Liver (tissue), 9 donors: ENCODE data around the gene CST7. TPM values are rescaled to one million over a fixed set of nuclear protein-coding genes. Genes with fewer than 3 reads are reported as not detected.

Experiments
- DNase-seq: peaks from one replicate; pipeline ENCODE4 v3.0.0-alpha.2; 2017; ENCODE audit warnings: low spot score
- H3K27ac ChIP-seq, 2 donors: one replicate each; pipeline ENCODE4 v1.7.0; 2013; ENCODE audit warnings: inconsistent platforms in 2 of 2, low read length in 2 of 2, control low read depth in 1 of 2, low read depth in 1 of 2, mild to moderate bottlenecking in 1 of 2
- H3K27me3 ChIP-seq, 4 donors: one replicate each; pipeline versions ENCODE4 v1.6.1 to v1.7.0; 2013; ENCODE audit warnings: low read length in 3 of 4, inconsistent platforms in 1 of 4, mild to moderate bottlenecking in 1 of 4, moderate library complexity in 1 of 4; ENCODE audit not compliant: control insufficient read depth in 4 of 4, insufficient read depth in 4 of 4
- H3K36me3 ChIP-seq, 4 donors: one replicate each; pipeline versions ENCODE4 v1.6.1 to v1.7.0; 2013; ENCODE audit warnings: low read length in 3 of 4, mild to moderate bottlenecking in 3 of 4, low read depth in 1 of 4, moderate library complexity in 1 of 4; ENCODE audit not compliant: control insufficient read depth in 4 of 4, insufficient read depth in 3 of 4
- H3K4me1 ChIP-seq, 4 donors: one replicate each; pipeline versions ENCODE4 v1.6.1 to v1.7.0; 2013; ENCODE audit warnings: low read length in 3 of 4, mild to moderate bottlenecking in 3 of 4, moderate library complexity in 1 of 4; ENCODE audit not compliant: control insufficient read depth in 4 of 4, insufficient read depth in 4 of 4
- H3K4me3 ChIP-seq, 3 donors: one replicate each; pipeline versions ENCODE4 v1.6.1 to v1.7.0; 2013; ENCODE audit warnings: low read length in 3 of 3, control low read depth in 1 of 3, low read depth in 1 of 3, mild to moderate bottlenecking in 1 of 3
- H3K9ac ChIP-seq, 2 donors: one replicate each; pipeline ENCODE4 v1.7.0; 2013; ENCODE audit warnings: low read length in 2 of 2, mild to moderate bottlenecking in 2 of 2, moderate library complexity in 2 of 2, control low read depth in 1 of 2, low read depth in 1 of 2
- H3K9me3 ChIP-seq, 4 donors: one replicate each; pipeline versions ENCODE4 v1.6.1 to v1.7.0; 2013; ENCODE audit warnings: low read length in 3 of 4; ENCODE audit not compliant: control insufficient read depth in 4 of 4
- EGR1 ChIP-seq, 2 donors: IDR thresholded peaks; 2 replicates each; pipeline ENCODE4 v1.6.1; 2016 to 2018; ENCODE audit warnings: antibody characterized with exemption in 2 of 2, low read depth in 2 of 2
- FOXA1 ChIP-seq: IDR thresholded peaks from 2 replicates; pipeline ENCODE4 v1.6.1; 2016; ENCODE audit warnings: antibody characterized with exemption
- FOXA2 ChIP-seq: IDR thresholded peaks from 2 replicates; pipeline ENCODE4 v1.6.1; 2016; ENCODE audit warnings: antibody characterized with exemption
- GABPA ChIP-seq, 2 donors: IDR thresholded peaks in 1 of 2; conservative IDR thresholded peaks in 1 of 2; 2 replicates each; pipeline ENCODE4 v1.6.1; 2016; ENCODE audit warnings: antibody characterized with exemption in 2 of 2, mild to moderate bottlenecking in 1 of 2, moderate library complexity in 1 of 2
- HNF4A ChIP-seq, 2 donors: conservative IDR thresholded peaks; 2 replicates each; pipeline ENCODE4 v1.6.1; 2016; ENCODE audit warnings: antibody characterized with exemption in 2 of 2, mild to moderate bottlenecking in 2 of 2
- HNF4G ChIP-seq: IDR thresholded peaks from 2 replicates; pipeline ENCODE4 v1.6.1; 2016; ENCODE audit warnings: antibody characterized with exemption
- JUND ChIP-seq, 2 donors: IDR thresholded peaks; 2 replicates each; pipeline ENCODE4 v1.6.1; 2016; ENCODE audit warnings: antibody characterized with exemption in 2 of 2
- NR2F2 ChIP-seq: IDR thresholded peaks from 2 replicates; pipeline ENCODE4 v1.6.1; 2016; ENCODE audit warnings: antibody characterized with exemption
- RAD21 ChIP-seq, 2 donors: IDR thresholded peaks; 2 replicates each; pipeline ENCODE4 v1.6.1; 2016; ENCODE audit warnings: antibody characterized with exemption in 2 of 2, mild to moderate bottlenecking in 2 of 2
- RXRA ChIP-seq, 2 donors: IDR thresholded peaks; 2 replicates each; pipeline ENCODE4 v1.6.1; 2017 to 2018; ENCODE audit warnings: antibody characterized with exemption in 2 of 2, mild to moderate bottlenecking in 1 of 2
- SP1 ChIP-seq: IDR thresholded peaks from 2 replicates; pipeline ENCODE4 v1.6.1; 2018; ENCODE audit warnings: antibody characterized with exemption, mild to moderate bottlenecking
- TAF1 ChIP-seq: conservative IDR thresholded peaks from 2 replicates; pipeline ENCODE4 v1.6.1; 2016; ENCODE audit warnings: antibody characterized with exemption, mild to moderate bottlenecking
- YY1 ChIP-seq: IDR thresholded peaks from 2 replicates; pipeline ENCODE4 v1.6.1; 2016; ENCODE audit warnings: antibody characterized with exemption, mild to moderate bottlenecking
- WGBS: extraction: QIAGEN DNeasy Blood & Tissue Kit; methylation state at CpG from one replicate; pipeline ENCODE4 v1.1.7; 2013; 5-methylcytosine and 5-hydroxymethylcytosine counted together
- polyA plus RNA-seq, 2 donors: library from polyadenylated mRNA; stranded (reverse) in 1 of 2; unstranded in 1 of 2; fragments of 200-250 nt in 1 of 2; fragments of >200 nt in 1 of 2; fragmentation: Nextera tagmentation in 1 of 2; extraction: Ambion mirVana in 1 of 2; gene quantifications; one replicate each; pipeline versions ENCODE4 v1.2.1 to v1.2.3, GENCODE V29; 2013 to 2015
- total RNA-seq, 2 donors: library from RNA; depleted of rRNA; stranded (reverse); fragments of >200 nt; gene quantifications; one replicate each; pipeline ENCODE4 v1.2.3, GENCODE V29; 2014
- TF ChIP-seq, protein P1 (sequence below): IDR thresholded peaks from 2 replicates; pipeline ENCODE4 v1.6.1; 2016; ENCODE audit warnings: antibody characterized with exemption
- TF ChIP-seq, protein P2 (sequence below): IDR thresholded peaks from 2 replicates; pipeline ENCODE4 v1.6.1; 2016; ENCODE audit warnings: antibody characterized with exemption, mild to moderate bottlenecking
- TF ChIP-seq, protein P3 (sequence below): fragments of 150-350 bp; IDR thresholded peaks from 2 replicates; pipeline ENCODE4 v1.5.1; 2017; ENCODE audit warnings: improper control_type of control experiment, low read depth, low read length; ENCODE audit not compliant: missing input control
- TF ChIP-seq, protein P4 (sequence below): IDR thresholded peaks from 2 replicates; pipeline ENCODE4 v1.6.1; 2016; ENCODE audit warnings: antibody characterized with exemption
- TF ChIP-seq, protein P5 (sequence below): IDR thresholded peaks from 2 replicates; pipeline ENCODE4 v1.6.1; 2016; ENCODE audit warnings: antibody characterized with exemption
- donor health status: healthy.
- donor health status: healthy.
- donor health status: healthy.
- donor health status: healthy.
- donor health status: healthy.

Gene CST7
- total and polyA plus RNA-seq, 4 donors, result 1.5 to 15.1 (median 2.7) TPM

DNA sequence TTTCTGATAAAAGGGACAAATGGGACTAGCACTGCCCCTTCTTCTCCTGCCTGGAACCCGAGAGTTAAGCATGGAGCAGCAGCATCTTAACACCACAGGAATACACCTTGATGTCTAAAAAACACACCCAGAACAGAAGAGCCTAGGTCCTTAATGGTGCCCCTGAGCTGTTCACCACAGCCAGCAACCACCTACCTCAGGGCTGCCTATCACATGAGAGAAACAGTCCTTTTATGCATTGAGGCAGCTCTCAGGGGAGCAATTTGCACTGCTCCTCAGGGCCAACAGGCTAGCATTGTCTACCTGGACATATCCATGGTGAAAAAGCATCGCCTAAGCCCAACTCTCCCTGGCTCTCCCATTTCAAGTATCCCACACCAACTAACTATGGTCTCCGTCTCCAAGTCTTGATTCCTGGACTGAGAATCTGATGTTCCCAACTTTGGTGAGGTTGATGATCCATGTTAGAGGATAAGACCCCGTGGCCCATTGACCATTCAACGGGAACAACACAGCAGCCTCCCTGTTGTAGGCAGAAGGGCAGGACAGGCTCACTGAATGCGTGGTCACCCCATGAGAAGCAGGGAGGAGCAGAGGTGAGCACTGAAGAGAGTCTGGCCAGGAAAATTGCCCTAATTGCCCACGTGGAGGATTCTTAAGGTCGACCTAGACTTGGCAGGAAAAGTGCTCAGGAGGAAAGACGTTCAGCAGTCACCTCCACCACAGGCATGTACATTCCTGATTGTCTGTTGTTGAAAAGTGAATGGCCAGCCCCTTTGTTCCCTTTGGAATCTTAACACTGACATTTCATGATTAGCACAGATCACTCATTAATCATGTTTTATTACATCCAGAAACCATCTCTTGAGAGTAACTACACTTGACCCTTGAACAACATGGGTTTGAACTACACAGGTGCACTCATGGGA, 47.6 kb downstream of the CST7 start:
- no peak for DNase-seq
- WGBS, result 76% methylated on average over 9 of the region's 9 CpGs

DNA sequence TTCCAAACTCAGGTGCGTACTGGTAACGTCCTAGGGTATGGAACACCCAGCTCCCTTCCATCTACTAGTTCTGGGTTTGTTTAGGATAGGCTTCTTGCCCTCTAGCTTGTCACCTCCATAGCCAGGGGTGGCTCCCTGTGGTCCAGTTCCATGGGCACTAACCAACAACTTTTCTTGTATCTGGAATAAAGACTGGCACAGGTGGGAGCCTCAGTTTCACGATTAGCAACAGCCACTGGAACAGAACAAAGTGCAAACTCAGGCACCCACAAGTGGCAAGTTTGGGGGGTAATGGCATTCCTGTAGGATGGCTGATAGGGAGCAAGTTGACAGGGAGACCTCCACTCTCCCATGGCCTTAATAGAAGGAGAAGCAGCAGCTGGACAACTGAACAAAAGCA, 49.1 kb downstream of the CST7 start:
- Histone ChIP-seq H3K27me3 (no peaks in the 10 kb centered on the region), H3K4me1 (peaks cover 0 to 21% (median 15%) of the 10 kb centered on the region in 4 donors), H3K9me3 (no peaks in the 10 kb centered on the region), H3K36me3 (no peaks in the 10 kb centered on the region), H3K4me3 (no peak overlapping the region), H3K9ac (no peak overlapping the region), H3K27ac (no peak overlapping the region)
- DNase-seq, result no peak
- 51% methylated on average over 3 of the region's 3 CpGs for WGBS
- TF ChIP-seq YY1, result no peak
- no peak for TF ChIP-seq FOXA1
- TF ChIP-seq, protein P1, sequence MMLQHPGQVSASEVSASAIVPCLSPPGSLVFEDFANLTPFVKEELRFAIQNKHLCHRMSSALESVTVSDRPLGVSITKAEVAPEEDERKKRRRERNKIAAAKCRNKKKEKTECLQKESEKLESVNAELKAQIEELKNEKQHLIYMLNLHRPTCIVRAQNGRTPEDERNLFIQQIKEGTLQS, result no peak
- TF ChIP-seq, protein P2, sequence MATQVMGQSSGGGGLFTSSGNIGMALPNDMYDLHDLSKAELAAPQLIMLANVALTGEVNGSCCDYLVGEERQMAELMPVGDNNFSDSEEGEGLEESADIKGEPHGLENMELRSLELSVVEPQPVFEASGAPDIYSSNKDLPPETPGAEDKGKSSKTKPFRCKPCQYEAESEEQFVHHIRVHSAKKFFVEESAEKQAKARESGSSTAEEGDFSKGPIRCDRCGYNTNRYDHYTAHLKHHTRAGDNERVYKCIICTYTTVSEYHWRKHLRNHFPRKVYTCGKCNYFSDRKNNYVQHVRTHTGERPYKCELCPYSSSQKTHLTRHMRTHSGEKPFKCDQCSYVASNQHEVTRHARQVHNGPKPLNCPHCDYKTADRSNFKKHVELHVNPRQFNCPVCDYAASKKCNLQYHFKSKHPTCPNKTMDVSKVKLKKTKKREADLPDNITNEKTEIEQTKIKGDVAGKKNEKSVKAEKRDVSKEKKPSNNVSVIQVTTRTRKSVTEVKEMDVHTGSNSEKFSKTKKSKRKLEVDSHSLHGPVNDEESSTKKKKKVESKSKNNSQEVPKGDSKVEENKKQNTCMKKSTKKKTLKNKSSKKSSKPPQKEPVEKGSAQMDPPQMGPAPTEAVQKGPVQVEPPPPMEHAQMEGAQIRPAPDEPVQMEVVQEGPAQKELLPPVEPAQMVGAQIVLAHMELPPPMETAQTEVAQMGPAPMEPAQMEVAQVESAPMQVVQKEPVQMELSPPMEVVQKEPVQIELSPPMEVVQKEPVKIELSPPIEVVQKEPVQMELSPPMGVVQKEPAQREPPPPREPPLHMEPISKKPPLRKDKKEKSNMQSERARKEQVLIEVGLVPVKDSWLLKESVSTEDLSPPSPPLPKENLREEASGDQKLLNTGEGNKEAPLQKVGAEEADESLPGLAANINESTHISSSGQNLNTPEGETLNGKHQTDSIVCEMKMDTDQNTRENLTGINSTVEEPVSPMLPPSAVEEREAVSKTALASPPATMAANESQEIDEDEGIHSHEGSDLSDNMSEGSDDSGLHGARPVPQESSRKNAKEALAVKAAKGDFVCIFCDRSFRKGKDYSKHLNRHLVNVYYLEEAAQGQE, result no peak
- TF ChIP-seq, protein P3, sequence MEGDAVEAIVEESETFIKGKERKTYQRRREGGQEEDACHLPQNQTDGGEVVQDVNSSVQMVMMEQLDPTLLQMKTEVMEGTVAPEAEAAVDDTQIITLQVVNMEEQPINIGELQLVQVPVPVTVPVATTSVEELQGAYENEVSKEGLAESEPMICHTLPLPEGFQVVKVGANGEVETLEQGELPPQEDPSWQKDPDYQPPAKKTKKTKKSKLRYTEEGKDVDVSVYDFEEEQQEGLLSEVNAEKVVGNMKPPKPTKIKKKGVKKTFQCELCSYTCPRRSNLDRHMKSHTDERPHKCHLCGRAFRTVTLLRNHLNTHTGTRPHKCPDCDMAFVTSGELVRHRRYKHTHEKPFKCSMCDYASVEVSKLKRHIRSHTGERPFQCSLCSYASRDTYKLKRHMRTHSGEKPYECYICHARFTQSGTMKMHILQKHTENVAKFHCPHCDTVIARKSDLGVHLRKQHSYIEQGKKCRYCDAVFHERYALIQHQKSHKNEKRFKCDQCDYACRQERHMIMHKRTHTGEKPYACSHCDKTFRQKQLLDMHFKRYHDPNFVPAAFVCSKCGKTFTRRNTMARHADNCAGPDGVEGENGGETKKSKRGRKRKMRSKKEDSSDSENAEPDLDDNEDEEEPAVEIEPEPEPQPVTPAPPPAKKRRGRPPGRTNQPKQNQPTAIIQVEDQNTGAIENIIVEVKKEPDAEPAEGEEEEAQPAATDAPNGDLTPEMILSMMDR, result no peak
- TF ChIP-seq JUND (IDR thresholded peaks at IDR 0.05), result no peak
- TF ChIP-seq, protein P4, sequence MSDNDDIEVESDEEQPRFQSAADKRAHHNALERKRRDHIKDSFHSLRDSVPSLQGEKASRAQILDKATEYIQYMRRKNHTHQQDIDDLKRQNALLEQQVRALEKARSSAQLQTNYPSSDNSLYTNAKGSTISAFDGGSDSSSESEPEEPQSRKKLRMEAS, result no peak
- TF ChIP-seq RXRA (IDR thresholded peaks at IDR 0.05), result no peak
- TF ChIP-seq HNF4G, result no peak
- TF ChIP-seq EGR1 (IDR thresholded peaks at IDR 0.05; ENCODE audit: low read depth in 2 of 2), result no peak
- no peak for TF ChIP-seq TAF1
- TF ChIP-seq GABPA (IDR thresholded peaks at IDR 0.05 in 1 of 2, conservative IDR thresholded peaks at IDR 0.05 in 1 of 2), result no peak
- TF ChIP-seq, protein P5, sequence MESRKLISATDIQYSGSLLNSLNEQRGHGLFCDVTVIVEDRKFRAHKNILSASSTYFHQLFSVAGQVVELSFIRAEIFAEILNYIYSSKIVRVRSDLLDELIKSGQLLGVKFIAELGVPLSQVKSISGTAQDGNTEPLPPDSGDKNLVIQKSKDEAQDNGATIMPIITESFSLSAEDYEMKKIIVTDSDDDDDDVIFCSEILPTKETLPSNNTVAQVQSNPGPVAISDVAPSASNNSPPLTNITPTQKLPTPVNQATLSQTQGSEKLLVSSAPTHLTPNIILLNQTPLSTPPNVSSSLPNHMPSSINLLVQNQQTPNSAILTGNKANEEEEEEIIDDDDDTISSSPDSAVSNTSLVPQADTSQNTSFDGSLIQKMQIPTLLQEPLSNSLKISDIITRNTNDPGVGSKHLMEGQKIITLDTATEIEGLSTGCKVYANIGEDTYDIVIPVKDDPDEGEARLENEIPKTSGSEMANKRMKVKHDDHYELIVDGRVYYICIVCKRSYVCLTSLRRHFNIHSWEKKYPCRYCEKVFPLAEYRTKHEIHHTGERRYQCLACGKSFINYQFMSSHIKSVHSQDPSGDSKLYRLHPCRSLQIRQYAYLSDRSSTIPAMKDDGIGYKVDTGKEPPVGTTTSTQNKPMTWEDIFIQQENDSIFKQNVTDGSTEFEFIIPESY, result no peak
- no peak for TF ChIP-seq SP1
- no peak for TF ChIP-seq HNF4A (conservative IDR thresholded peaks at IDR 0.05)
- TF ChIP-seq RAD21 (IDR thresholded peaks at IDR 0.05), result no peak
- TF ChIP-seq NR2F2, result no peak
- no peak for TF ChIP-seq FOXA2

More for the DNA sequence above, 47.6 kb downstream of the CST7 start:
- H3K27me3 ChIP-seq, result no peaks in the 10 kb centered on the region
- no peak overlapping the region for H3K27ac ChIP-seq
- no peak overlapping the region for H3K4me3 ChIP-seq
- H3K36me3 ChIP-seq, result no peaks in the 10 kb centered on the region
- peaks cover 0 to 25% (median 18%) of the 10 kb centered on the region in 4 donors for H3K4me1 ChIP-seq
- H3K9ac ChIP-seq, result no peak overlapping the region
- H3K9me3 ChIP-seq, result no peaks in the 10 kb centered on the region
- TF ChIP-seq RAD21 (IDR thresholded peaks at IDR 0.05), result no peak
